GM19193 (cell line): ENCODE measurements around the gene ANKRD22.

Source experiments
- POLR2A ChIP-seq: IDR thresholded peaks from 4 replicates; pipeline ENCODE4 v1.6.1; 2011; ENCODE audit not compliant: insufficient read depth, insufficient read length; ENCODE audit errors: extremely low read depth

Gene ANKRD22

GRCh38 chr10:88794731-88795130 is 56.9 kb downstream of the ANKRD22 start:
- no peak for TF ChIP-seq POLR2A

- TF ChIP-seq POLR2A: no peak
Observed at GRCh38 chr10:88793712-88794299, 57.8 kb downstream of the ANKRD22 start.

GRCh38 chr10:88792661-88793060 is 59.0 kb downstream of the ANKRD22 start:
- TF ChIP-seq POLR2A: no peak

DNA sequence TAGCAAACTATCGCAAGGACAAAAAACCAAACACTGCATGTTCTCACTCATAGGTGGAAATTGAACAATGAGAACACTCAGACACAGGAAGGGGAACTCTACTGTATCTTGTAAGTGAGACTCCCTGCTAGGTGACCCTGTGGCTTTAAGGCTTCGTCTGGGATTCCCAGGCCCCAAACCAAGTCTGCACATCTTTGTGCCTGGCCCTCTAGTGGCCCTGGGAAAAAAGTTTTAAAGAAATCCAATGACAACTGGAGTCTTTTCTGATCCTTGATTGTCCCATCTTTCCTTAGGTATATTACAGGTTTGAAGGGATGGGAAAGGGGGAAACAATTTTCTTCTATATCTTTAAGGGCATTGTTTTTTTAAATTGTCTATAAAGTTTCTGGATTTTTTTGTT is 59.7 kb downstream of the ANKRD22 start:
- no peak for TF ChIP-seq POLR2A

DNA sequence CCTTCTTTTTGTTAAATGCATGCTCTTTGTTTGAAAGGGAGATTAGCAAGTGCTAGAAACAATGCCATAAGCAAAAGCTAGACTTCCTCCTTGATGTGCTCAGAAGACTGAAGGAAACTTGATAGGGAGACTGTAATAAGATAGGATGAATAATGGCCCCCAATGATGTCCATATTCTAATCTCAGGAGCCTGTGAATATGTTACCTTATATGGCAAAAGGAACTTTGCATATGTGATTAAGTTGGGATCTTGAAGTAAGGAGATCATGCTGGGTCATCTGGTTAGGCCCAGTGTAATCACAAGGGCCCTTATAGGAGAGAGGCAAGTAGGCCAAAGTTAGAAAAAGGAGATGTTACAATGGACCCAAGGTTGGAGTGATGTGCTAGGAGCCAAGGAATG is 62.7 kb downstream of the ANKRD22 start:
- TF ChIP-seq POLR2A: no peak

GRCh38 chr10:88787463-88787862 is 64.2 kb downstream of the ANKRD22 start:
- no peak for TF ChIP-seq POLR2A

- TF ChIP-seq POLR2A: no peak
Observed at GRCh38 chr10:88786032-88786770, 65.4 kb downstream of the ANKRD22 start.

DNA sequence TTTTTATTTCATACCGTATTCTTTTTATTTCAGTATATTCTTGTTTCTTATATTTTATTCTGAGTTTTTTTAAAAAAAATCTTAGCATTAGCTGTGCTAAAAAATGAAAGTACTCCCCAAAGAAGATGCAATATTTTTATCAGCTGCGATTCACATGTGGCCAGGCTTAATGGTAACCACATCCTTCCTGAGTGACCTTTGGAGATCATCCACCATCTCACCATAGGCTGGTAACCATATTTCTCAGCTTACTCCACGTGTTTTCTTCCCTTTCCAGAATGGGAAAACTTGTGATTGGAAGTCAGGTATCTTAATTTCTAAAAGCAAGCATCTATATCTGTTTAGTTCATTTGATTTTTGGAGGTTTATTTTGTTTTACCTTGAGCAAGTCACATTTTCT is 67.9 kb downstream of the ANKRD22 start:
- TF ChIP-seq POLR2A: no peak

- TF ChIP-seq POLR2A: no peak
Observed at GRCh38 chr10:88782222-88782621, 69.4 kb downstream of the ANKRD22 start.

DNA sequence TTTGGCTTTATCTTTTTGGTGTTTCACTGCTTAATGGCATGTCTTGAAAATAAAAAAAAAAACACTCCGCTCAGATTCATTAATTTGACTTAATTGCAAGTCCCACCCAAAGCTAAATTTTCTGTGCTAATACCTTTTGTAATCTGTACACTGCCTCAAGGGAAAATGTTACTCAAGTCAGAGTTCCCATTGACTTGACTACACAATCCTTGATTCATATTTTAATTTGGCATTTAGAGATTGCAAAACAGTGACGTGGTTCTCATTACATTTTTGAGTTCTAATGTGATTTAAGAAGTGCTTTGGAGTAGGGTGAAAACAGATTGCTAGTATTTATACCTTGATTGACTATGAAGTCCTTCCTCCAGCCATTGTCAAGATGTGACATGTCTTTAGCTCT is 70.4 kb downstream of the ANKRD22 start:
- no peak for TF ChIP-seq POLR2A
